HG03378 (cell line): ENCODE results near the gene AAGAB.
"Not testable (repeated sequence)": the region's sequence is repeated elsewhere in the genome, so short reads cannot be mapped to it uniquely, and the experiment has no call there.

ENCODE experiments used
- ATAC-seq: cut with Tn5 transposase; IDR thresholded peaks from one replicate; pipeline ENCODE4 v1.9.1; 2021; ENCODE audit warnings: mild to moderate bottlenecking, moderate library complexity; ENCODE audit not compliant: unreplicated experiment

AAGAB gene

DNA sequence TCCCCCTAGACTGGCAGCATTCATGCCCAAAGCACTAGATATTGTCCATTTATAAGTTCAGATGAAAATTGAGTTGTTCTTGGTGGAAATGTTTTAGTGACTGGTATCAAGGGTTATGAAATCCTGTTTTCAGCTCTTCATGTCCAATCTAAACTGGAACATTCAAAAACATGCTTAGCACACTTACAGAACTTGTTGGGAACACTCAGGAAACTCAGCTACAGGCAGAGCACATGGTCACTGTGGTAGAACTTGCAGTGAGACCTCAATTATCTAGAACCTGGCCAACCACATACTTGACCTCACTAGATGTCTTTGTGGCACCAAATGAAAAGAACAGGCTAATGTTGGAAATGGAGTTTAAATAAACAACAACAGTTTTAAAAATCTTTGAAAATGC is 100.2 kb downstream of the AAGAB start:
- no peak for ATAC-seq

DNA sequence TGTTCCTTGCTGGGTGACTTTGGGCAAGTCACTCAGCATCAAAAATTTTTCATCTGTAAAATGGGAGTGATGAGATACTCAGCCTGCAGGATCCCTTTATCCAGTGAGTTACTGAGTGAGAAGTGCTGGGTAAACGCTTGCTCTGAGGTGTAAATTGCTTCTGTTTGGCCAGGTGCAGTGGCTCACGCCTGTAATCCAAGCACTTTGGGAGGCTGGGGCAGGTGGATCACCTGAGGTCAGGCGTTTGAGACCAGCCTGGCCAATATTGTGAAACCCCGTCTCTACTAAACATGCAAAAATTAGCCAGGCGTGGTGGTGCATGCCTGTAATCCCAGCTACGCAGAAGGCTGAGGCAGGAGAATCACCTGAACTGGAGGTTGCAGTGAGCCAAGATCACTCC is 101.4 kb downstream of the AAGAB start:
- ATAC-seq: not testable (repeated sequence)

DNA sequence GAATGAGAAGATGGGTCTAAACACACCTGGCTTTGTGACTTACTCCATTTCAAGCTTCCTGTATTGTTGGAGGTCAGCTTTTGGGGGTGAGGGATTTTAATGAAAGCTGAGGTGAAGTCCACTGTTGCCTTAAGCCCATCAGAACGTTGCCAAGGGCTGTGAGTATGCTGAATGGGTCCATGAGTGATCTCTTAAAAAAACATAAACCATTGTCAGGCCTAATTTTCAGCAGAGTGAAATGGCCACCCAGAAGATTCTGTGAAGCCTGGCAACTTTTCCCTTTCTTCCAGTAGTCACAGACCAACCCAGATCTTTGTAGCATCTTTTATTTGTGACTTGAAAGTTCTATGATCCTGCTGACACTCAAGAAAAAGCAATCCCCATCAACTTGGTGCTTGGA is 102.0 kb downstream of the AAGAB start:
- ATAC-seq: no peak
